ENCODE data around the gene PARD3.

PARD3 gene

GRCh38 chr10:34690383-34691049, 124.6 kb downstream of the PARD3 start:
- no peak overlapping the region for H3K4me3 ChIP-seq (ENCODE audit: low read depth, low read length)
- ChIA-PET POLR2A (no interaction called here), CTCF (interaction anchor here (1.3 to 1.9 kb wide), 2 partner anchors 24 to 336 kb away, joined by 3 to 4 read pairs; no protein-coding TSS in a partner anchor)
- no peak for DNase-seq (ENCODE audit: low read depth, low spot score)
- no peak for TF ChIP-seq CTCF (IDR thresholded peaks at IDR 0.05; ENCODE audit: insufficient read depth, low read length, missing control alignments)

- DNase-seq (ENCODE audit: low read depth, low spot score), result no peak
- ChIA-PET POLR2A (no interaction called here), CTCF (interaction anchor here (1.9 kb wide), 1 partner anchor 338 kb away, joined by 4 read pairs; no protein-coding TSS in a partner anchor)
- H3K4me3 ChIP-seq (ENCODE audit: low read depth, low read length), result no peak overlapping the region
- no peak for TF ChIP-seq CTCF (IDR thresholded peaks at IDR 0.05; ENCODE audit: insufficient read depth, low read length, missing control alignments)
These were observed 126.0 kb downstream of the PARD3 start for GRCh38 chr10:34689053-34689452.

DNA sequence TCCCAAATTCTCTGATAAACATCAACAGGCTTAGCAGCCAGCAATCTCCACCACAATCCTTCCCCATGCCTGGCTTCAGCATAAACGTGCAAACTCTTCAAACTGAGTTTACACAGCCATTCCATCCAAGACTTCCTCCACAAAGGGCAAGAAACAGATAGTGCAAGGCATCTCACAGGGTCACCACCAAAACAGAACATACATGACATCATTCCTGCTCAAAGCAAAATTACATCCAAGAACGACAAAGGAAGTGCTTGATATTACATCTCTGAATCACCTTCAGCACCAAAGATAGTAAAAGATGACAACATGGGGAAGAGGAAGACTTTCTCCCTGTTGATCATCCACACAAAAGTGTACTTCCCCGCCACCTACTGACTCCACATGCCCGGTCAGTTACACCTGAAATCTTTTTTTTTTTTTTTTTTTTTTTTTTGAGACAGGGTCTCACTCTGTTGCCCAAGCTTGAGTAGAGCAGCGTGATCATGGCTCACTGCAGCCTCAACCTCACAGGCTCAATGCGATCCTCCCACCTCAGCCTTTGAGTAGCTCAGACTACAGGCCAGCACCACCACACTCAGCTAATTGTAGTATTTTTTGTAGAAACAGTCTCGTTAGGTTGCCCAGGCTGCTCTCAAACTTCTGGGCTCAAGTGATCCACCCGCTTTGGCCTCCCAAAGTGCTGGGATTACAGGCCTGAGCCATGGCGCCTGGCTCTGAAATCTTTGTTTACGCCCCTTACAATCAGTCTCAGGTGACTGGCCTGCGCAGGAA, 127.5 kb downstream of the PARD3 start:
- DNase-seq (ENCODE audit: low read depth, low spot score), result no peak
- TF ChIP-seq CTCF (IDR thresholded peaks at IDR 0.05; ENCODE audit: insufficient read depth, low read length, missing control alignments), result no peak
- POLR2A ChIA-PET, result no interaction called here
- CTCF ChIA-PET, result interaction anchor here (0.6 kb wide), 1 partner anchor 192 kb away, joined by 3 read pairs; no protein-coding TSS in a partner anchor
- H3K4me3 ChIP-seq (ENCODE audit: low read depth, low read length), result no peak overlapping the region

DNA sequence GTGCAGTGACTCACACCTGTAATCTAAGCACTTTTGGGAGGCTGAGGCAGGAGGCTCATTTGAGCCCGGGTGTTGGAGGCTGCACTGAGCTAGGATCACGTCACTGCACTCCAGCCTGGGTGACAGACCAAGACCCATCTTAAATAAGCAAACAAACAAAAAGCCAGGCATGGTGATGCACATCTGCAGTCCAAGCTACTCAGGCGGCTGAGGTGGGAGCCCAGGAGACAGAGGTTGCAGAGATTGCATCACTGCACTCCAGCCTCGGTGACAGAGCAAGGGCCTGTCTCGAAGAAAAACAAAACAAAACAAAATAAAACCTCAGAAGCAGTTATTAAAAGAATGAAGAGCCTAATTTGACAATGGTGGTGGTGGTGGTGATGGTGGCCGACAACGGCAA, 132.5 kb downstream of the PARD3 start:
- POLR2A ChIA-PET, result no interaction called here
- CTCF ChIA-PET, result no interaction called here
- no peak for DNase-seq (ENCODE audit: low read depth, low spot score)
- TF ChIP-seq CTCF (IDR thresholded peaks at IDR 0.05; ENCODE audit: insufficient read depth, low read length, missing control alignments), result no peak
- H3K4me3 ChIP-seq (ENCODE audit: low read depth, low read length), result no peak overlapping the region

GRCh38 chr10:34681933-34682332, 133.2 kb downstream of the PARD3 start:
- CTCF ChIA-PET, result interaction anchor here (1.1 to 1.5 kb wide), 2 partner anchors 278 to 346 kb away, joined by 3 to 4 read pairs; no protein-coding TSS in a partner anchor
- no peak overlapping the region for H3K4me3 ChIP-seq (ENCODE audit: low read depth, low read length)
- no peak for TF ChIP-seq CTCF (IDR thresholded peaks at IDR 0.05; ENCODE audit: insufficient read depth, low read length, missing control alignments)
- POLR2A ChIA-PET, result no interaction called here
- DNase-seq (ENCODE audit: low read depth, low spot score), result no peak

- H3K4me3 ChIP-seq (ENCODE audit: low read depth, low read length), result no peak overlapping the region
- ChIA-PET CTCF (interaction anchor here (0.7 kb wide), 1 partner anchor 13 kb away, joined by 3 read pairs; no protein-coding TSS in a partner anchor), POLR2A (no interaction called here)
- no peak for DNase-seq (ENCODE audit: low read depth, low spot score)
- TF ChIP-seq CTCF (IDR thresholded peaks at IDR 0.05; ENCODE audit: insufficient read depth, low read length, missing control alignments), result no peak
These were observed 135.9 kb downstream of the PARD3 start for GRCh38 chr10:34679177-34679576.

Measured in AG04449 (cell line).